GM08714 (cell line): Measurements from ENCODE around the gene RPS21.

ENCODE experiments used
- H3K4me3 ChIP-seq: fragments of 200-500 bp; sonication (Bioruptor generic); 2 replicates; pipeline ENCODE4 v1.5.1; 2014; ENCODE audit warnings: mild to moderate bottlenecking, low read length, inconsistent platforms
- ZNF274 ChIP-seq: IDR thresholded peaks from 2 replicates; pipeline ENCODE4 v1.6.1; 2012; ENCODE audit warnings: mild to moderate bottlenecking, low read depth, low read length

RPS21 gene

GRCh38 chr20:62386383-62387218 is at the start of gene RPS21:
RPS21 (plus strand) TSS chr20:62387103; CDS start chr20:62387339, 236 bp downstream.
- peak within 1 kb of the TSS; percentile 95 for H3K4me3 ChIP-seq
- no peak for TF ChIP-seq ZNF274

- no peak for TF ChIP-seq ZNF274
- H3K4me3 ChIP-seq: no peak overlapping the region
These were observed 49.2 kb upstream of the RPS21 start for GRCh38 chr20:62337558-62338293.

- H3K4me3 ChIP-seq: no peak overlapping the region
- no peak for TF ChIP-seq ZNF274
These were observed 48.6 kb upstream of the RPS21 start for GRCh38 chr20:62338294-62338620.

GRCh38 chr20:62339647-62340062 is 47.2 kb upstream of the RPS21 start:
- TF ChIP-seq ZNF274: no peak
- peak overlapping the region; percentile 30; the same call in 1 of the 2 replicates for H3K4me3 ChIP-seq

- TF ChIP-seq ZNF274: no peak
- H3K4me3 ChIP-seq: no peak overlapping the region
These were observed 44.0 kb upstream of the RPS21 start for GRCh38 chr20:62342910-62343309.

GRCh38 chr20:62344092-62344491 is 42.8 kb upstream of the RPS21 start:
- no peak overlapping the region for H3K4me3 ChIP-seq

GRCh38 chr20:62344782-62345181 is 42.1 kb upstream of the RPS21 start:
- no peak for TF ChIP-seq ZNF274
- no peak overlapping the region for H3K4me3 ChIP-seq

More at GRCh38 chr20:62344092-62344491, 42.8 kb upstream of the RPS21 start:
- TF ChIP-seq ZNF274: no peak

- no peak for TF ChIP-seq ZNF274
These were observed 41.1 kb upstream of the RPS21 start for GRCh38 chr20:62345681-62346370.

GRCh38 chr20:62346398-62347150 is 40.3 kb upstream of the RPS21 start:
- no peak for TF ChIP-seq ZNF274
- no peak overlapping the region for H3K4me3 ChIP-seq

More at GRCh38 chr20:62345681-62346370, 41.1 kb upstream of the RPS21 start:
- H3K4me3 ChIP-seq: no peak overlapping the region

GRCh38 chr20:62347151-62347404 is 39.8 kb upstream of the RPS21 start:
- H3K4me3 ChIP-seq: no peak overlapping the region
- no peak for TF ChIP-seq ZNF274

- no peak overlapping the region for H3K4me3 ChIP-seq
- TF ChIP-seq ZNF274: no peak
These were observed 39.5 kb upstream of the RPS21 start for GRCh38 chr20:62347445-62347844.

- no peak for TF ChIP-seq ZNF274
- H3K4me3 ChIP-seq: no peak overlapping the region
These were observed 38.3 kb upstream of the RPS21 start for GRCh38 chr20:62348604-62349003.

GRCh38 chr20:62349556-62350097 is 37.3 kb upstream of the RPS21 start:
- no peak for TF ChIP-seq ZNF274
- H3K4me3 ChIP-seq: no peak overlapping the region
